Right forelimb (tissue), 1 donor: ENCODE results near the gene NTNG1.
"Not testable (repeated sequence)": the region's sequence is repeated elsewhere in the genome, so short reads cannot be mapped to it uniquely, and the experiment has no call there.

ENCODE experiments used
- DNase-seq: peaks from one replicate; pipeline ENCODE4 v3.0.0-alpha.2; 2018

Gene NTNG1

GRCh38 chr1:107202007-107202406 lies 61.2 kb downstream of the NTNG1 start:
- no peak for DNase-seq

GRCh38 chr1:107213225-107213624 lies 72.4 kb downstream of the NTNG1 start:
- no peak for DNase-seq

- DNase-seq, result no peak
These were observed 79.2 kb downstream of the NTNG1 start for GRCh38 chr1:107220036-107220435.

GRCh38 chr1:107225706-107226105 lies 84.9 kb downstream of the NTNG1 start:
- DNase-seq, result no peak

- no peak for DNase-seq
These were observed 88.0 kb downstream of the NTNG1 start for GRCh38 chr1:107228704-107229371.

- DNase-seq, result no peak
These were observed 88.9 kb downstream of the NTNG1 start for GRCh38 chr1:107229711-107230110.

- DNase-seq, result no peak
These were observed 89.3 kb downstream of the NTNG1 start for GRCh38 chr1:107230121-107230520.

- DNase-seq, result no peak
These were observed 90.5 kb downstream of the NTNG1 start for GRCh38 chr1:107231291-107231690.

- no peak for DNase-seq
These were observed 91.6 kb downstream of the NTNG1 start for GRCh38 chr1:107232426-107232825.

- not testable (repeated sequence) for DNase-seq
These were observed 95.9 kb downstream of the NTNG1 start for GRCh38 chr1:107236760-107237159.

GRCh38 chr1:107243461-107243860 lies 102.6 kb downstream of the NTNG1 start:
- no peak for DNase-seq

GRCh38 chr1:107244709-107245500 lies 104.1 kb downstream of the NTNG1 start:
- DNase-seq, result no peak

GRCh38 chr1:107246775-107247345 lies 106.0 kb downstream of the NTNG1 start:
- DNase-seq, result no peak

GRCh38 chr1:107247679-107248078 lies 106.8 kb downstream of the NTNG1 start:
- no peak for DNase-seq

- no peak for DNase-seq
These were observed 109.3 kb downstream of the NTNG1 start for GRCh38 chr1:107250169-107250568.

- no peak for DNase-seq
These were observed 110.2 kb downstream of the NTNG1 start for GRCh38 chr1:107251083-107251482.

- DNase-seq, result no peak
These were observed 111.0 kb downstream of the NTNG1 start for GRCh38 chr1:107251839-107252238.

GRCh38 chr1:107252271-107252670 lies 111.4 kb downstream of the NTNG1 start:
- DNase-seq, result no peak

GRCh38 chr1:107254306-107254705 lies 113.5 kb downstream of the NTNG1 start:
- no peak for DNase-seq

GRCh38 chr1:107255469-107255868 lies 114.6 kb downstream of the NTNG1 start:
- no peak for DNase-seq

GRCh38 chr1:107262467-107263286 lies 121.8 kb downstream of the NTNG1 start:
- DNase-seq, result no peak

- no peak for DNase-seq
These were observed 122.6 kb downstream of the NTNG1 start for GRCh38 chr1:107263291-107263915.

- DNase-seq, result no peak
These were observed 123.2 kb downstream of the NTNG1 start for GRCh38 chr1:107264007-107264406.
